ENCODE data around the gene MACROD2. TPM values are rescaled to one million over a fixed set of nuclear protein-coding genes. Genes with fewer than 3 reads are reported as not detected.

The MACROD2 gene
- total RNA-seq, 1 experiment from 2014 or later: 3.7 TPM

DNA sequence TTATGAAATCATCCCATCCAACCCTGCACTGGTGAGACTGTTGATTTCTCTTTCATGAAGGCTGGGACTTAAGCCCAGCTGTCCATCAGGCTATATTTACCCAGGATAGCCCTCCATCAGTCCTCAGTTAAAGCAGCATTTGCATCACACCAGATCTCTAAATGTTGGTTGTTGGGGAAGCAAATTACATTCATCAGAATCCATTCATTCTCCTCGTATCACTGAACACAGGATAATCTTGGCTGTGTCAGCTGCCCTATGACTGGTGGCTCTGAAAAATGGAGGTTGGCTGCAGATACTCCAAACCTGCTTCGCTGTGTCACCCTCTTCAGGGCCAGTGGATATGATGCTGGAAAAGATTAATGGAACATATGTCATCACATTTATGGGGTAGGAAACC is 1859.6 kb downstream of the MACROD2 start:
- no peak overlapping the region for H3K4me2 ChIP-seq (ENCODE audit: low read length)
- no TSS peak for BruUV-seq (replicated peaks)
- peaks cover 13 to 16% of the 10 kb centered on the region in 2 experiments; a peak in 2 of 4 replicates for H3K9me3 ChIP-seq (ENCODE audit: control insufficient read depth in 1 of 2, insufficient read depth in 1 of 2, low read depth in 1 of 2, low read length in 2 of 2)
- no peak overlapping the region for H3K9ac ChIP-seq (ENCODE audit: low read length)
- H3K36me3 ChIP-seq (ENCODE audit: control insufficient read depth in 1 of 2, insufficient read depth in 2 of 2, low read length in 2 of 2): no peaks in the 10 kb centered on the region
- H3K9me2 ChIP-seq (ENCODE audit: insufficient read depth): no peaks in the 10 kb centered on the region
- no peak overlapping the region for H3K27ac ChIP-seq (ENCODE audit: low read depth, low read length)
- no peaks in the 10 kb centered on the region for H3K27me3 ChIP-seq (ENCODE audit: insufficient read depth, low read length)
- POLR2A ChIA-PET: no interaction called here
- H3K4me1 ChIP-seq (ENCODE audit: control insufficient read depth in 1 of 2, insufficient read depth in 2 of 2, low read length in 2 of 2): no peaks in the 10 kb centered on the region
- H2AFZ ChIP-seq (ENCODE audit: low read depth, low read length, poor library complexity, severe bottlenecking): no peak overlapping the region
- DNase-seq (ENCODE audit: low read depth, low spot score) (no peak), ATAC-seq (no peak)
- RAD21 ChIA-PET (ENCODE audit: low non-redundant PET in 1 of 2, low total read pairs in 2 of 2, uncharacterized antibody in 2 of 2, unreplicated experiment in 2 of 2): no interaction called here
- H3K79me2 ChIP-seq (ENCODE audit: insufficient read depth, low read length): no peaks in the 10 kb centered on the region
- H3K4me3 ChIP-seq (replicated peaks in 1 of 2; ENCODE audit: low read depth in 1 of 2, low read length in 2 of 2): no peak overlapping the region
- intact Hi-C loops (cut with micrococcal nuclease): no loop called here
- TF ChIP-seq, protein P1, sequence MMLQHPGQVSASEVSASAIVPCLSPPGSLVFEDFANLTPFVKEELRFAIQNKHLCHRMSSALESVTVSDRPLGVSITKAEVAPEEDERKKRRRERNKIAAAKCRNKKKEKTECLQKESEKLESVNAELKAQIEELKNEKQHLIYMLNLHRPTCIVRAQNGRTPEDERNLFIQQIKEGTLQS (IDR thresholded peaks at IDR 0.05): no peak
- TF ChIP-seq POLR2AphosphoS5 (IDR thresholded peaks at IDR 0.05; ENCODE audit: low read depth, low read length) (no peak), EGR1 (IDR thresholded peaks at IDR 0.05; ENCODE audit: low read depth) (no peak), SP1 (IDR thresholded peaks at IDR 0.05; ENCODE audit: low read depth) (no peak), POLR2A (IDR thresholded peaks at IDR 0.05; ENCODE audit: borderline replicate concordance, extremely low read depth, insufficient read depth, insufficient read length) (no peak)
- TF ChIP-seq, protein P2, sequence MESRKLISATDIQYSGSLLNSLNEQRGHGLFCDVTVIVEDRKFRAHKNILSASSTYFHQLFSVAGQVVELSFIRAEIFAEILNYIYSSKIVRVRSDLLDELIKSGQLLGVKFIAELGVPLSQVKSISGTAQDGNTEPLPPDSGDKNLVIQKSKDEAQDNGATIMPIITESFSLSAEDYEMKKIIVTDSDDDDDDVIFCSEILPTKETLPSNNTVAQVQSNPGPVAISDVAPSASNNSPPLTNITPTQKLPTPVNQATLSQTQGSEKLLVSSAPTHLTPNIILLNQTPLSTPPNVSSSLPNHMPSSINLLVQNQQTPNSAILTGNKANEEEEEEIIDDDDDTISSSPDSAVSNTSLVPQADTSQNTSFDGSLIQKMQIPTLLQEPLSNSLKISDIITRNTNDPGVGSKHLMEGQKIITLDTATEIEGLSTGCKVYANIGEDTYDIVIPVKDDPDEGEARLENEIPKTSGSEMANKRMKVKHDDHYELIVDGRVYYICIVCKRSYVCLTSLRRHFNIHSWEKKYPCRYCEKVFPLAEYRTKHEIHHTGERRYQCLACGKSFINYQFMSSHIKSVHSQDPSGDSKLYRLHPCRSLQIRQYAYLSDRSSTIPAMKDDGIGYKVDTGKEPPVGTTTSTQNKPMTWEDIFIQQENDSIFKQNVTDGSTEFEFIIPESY (IDR thresholded peaks at IDR 0.05; ENCODE audit: extremely low read depth, insufficient replicate concordance, low read length): no peak
- no peaks in the 10 kb centered on the region for H4K20me1 ChIP-seq (ENCODE audit: insufficient read depth)
- CTCF ChIA-PET: no interaction called here

DNA sequence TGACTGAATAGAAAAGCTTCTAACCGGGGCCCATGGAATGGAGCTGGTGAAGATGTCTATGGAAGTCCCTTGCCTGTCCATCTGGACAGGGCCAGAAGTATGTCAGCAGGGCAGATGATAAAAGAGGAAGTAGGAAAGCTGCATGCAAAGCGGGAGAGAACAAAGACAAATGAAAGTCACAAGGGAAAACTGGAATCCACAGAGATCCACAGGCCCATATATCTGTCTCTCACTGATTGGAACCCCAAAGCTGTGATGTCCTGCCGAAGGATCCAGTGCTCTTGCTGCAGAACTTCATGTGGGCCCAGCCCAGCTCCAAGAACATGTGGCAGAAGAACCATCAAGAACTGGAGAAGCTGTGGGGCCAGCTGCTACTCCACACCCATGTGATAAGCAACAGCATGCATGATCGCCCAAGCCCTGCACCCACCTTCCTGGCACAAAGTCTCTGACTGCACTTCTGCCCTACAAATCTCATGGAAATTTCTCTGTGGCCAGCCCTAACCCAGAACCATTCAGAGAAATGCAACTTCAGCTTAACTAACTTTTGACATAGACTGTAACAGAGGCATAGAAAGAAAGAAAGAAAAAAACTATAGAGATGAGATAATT is 1862.0 kb downstream of the MACROD2 start:
- H2AFZ ChIP-seq (ENCODE audit: low read depth, low read length, poor library complexity, severe bottlenecking): no peak overlapping the region
- POLR2A ChIA-PET: no interaction called here
- CTCF ChIA-PET: no interaction called here
- TF ChIP-seq RAD21 (IDR thresholded peaks at IDR 0.05; ENCODE audit: low read depth) (no peak), CEBPB (IDR thresholded peaks at IDR 0.05; ENCODE audit: low read depth) (no peak), SP1 (IDR thresholded peaks at IDR 0.05; ENCODE audit: low read depth) (no peak), SIN3A (IDR thresholded peaks at IDR 0.05; ENCODE audit: low read depth) (no peak), EGR1 (IDR thresholded peaks at IDR 0.05; ENCODE audit: low read depth) (no peak), POLR2AphosphoS5 (IDR thresholded peaks at IDR 0.05; ENCODE audit: low read depth, low read length) (no peak), YY1 (IDR thresholded peaks at IDR 0.05; ENCODE audit: extremely low read depth, insufficient replicate concordance, low read depth, low read length) (no peak), TCF7L2 (IDR thresholded peaks at IDR 0.05; ENCODE audit: borderline replicate concordance, extremely low read depth, insufficient read depth, insufficient read length) (no peak), ELF1 (IDR thresholded peaks at IDR 0.05; ENCODE audit: borderline replicate concordance, low read depth) (no peak)
- TF ChIP-seq, protein P3, sequence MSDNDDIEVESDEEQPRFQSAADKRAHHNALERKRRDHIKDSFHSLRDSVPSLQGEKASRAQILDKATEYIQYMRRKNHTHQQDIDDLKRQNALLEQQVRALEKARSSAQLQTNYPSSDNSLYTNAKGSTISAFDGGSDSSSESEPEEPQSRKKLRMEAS (IDR thresholded peaks at IDR 0.05): no peak
- TF ChIP-seq, protein P4, sequence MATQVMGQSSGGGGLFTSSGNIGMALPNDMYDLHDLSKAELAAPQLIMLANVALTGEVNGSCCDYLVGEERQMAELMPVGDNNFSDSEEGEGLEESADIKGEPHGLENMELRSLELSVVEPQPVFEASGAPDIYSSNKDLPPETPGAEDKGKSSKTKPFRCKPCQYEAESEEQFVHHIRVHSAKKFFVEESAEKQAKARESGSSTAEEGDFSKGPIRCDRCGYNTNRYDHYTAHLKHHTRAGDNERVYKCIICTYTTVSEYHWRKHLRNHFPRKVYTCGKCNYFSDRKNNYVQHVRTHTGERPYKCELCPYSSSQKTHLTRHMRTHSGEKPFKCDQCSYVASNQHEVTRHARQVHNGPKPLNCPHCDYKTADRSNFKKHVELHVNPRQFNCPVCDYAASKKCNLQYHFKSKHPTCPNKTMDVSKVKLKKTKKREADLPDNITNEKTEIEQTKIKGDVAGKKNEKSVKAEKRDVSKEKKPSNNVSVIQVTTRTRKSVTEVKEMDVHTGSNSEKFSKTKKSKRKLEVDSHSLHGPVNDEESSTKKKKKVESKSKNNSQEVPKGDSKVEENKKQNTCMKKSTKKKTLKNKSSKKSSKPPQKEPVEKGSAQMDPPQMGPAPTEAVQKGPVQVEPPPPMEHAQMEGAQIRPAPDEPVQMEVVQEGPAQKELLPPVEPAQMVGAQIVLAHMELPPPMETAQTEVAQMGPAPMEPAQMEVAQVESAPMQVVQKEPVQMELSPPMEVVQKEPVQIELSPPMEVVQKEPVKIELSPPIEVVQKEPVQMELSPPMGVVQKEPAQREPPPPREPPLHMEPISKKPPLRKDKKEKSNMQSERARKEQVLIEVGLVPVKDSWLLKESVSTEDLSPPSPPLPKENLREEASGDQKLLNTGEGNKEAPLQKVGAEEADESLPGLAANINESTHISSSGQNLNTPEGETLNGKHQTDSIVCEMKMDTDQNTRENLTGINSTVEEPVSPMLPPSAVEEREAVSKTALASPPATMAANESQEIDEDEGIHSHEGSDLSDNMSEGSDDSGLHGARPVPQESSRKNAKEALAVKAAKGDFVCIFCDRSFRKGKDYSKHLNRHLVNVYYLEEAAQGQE (IDR thresholded peaks at IDR 0.05; ENCODE audit: low read depth): no peak

More for the DNA sequence above, 1862.0 kb downstream of the MACROD2 start:
- Histone ChIP-seq H3K36me3 (ENCODE audit: control insufficient read depth in 1 of 2, insufficient read depth in 2 of 2, low read length in 2 of 2) (no peaks in the 10 kb centered on the region), H3K79me2 (ENCODE audit: insufficient read depth, low read length) (no peaks in the 10 kb centered on the region), H3K9ac (ENCODE audit: low read length) (no peak overlapping the region), H3K4me2 (ENCODE audit: low read length) (no peak overlapping the region), H3K9me3 (ENCODE audit: control insufficient read depth in 1 of 2, insufficient read depth in 1 of 2, low read depth in 1 of 2, low read length in 2 of 2) (peaks cover 8% of the 10 kb centered on the region in 2 experiments; a peak in 2 of 4 replicates), H4K20me1 (ENCODE audit: insufficient read depth) (no peaks in the 10 kb centered on the region), H3K27ac (ENCODE audit: low read depth, low read length) (no peak overlapping the region), H3K4me3 (replicated peaks in 1 of 2; ENCODE audit: low read depth in 1 of 2, low read length in 2 of 2) (no peak overlapping the region), H3K9me2 (ENCODE audit: insufficient read depth) (no peaks in the 10 kb centered on the region), H3K27me3 (ENCODE audit: insufficient read depth, low read length) (no peaks in the 10 kb centered on the region), H3K4me1 (ENCODE audit: control insufficient read depth in 1 of 2, insufficient read depth in 2 of 2, low read length in 2 of 2) (no peaks in the 10 kb centered on the region)
- RAD21 ChIA-PET (ENCODE audit: low non-redundant PET in 1 of 2, low total read pairs in 2 of 2, uncharacterized antibody in 2 of 2, unreplicated experiment in 2 of 2): no interaction called here
- intact Hi-C loops (cut with micrococcal nuclease): no loop called here
- DNase-seq (ENCODE audit: low read depth, low spot score): no peak
- no peak for ATAC-seq
- BruUV-seq (replicated peaks): no TSS peak

Data from HCT116 (cell line).